Astrocyte (in vitro differentiated cells and primary cell): ENCODE results near the gene EFNB3. TPM values are rescaled to one million over a fixed set of nuclear protein-coding genes. Genes with fewer than 3 reads are reported as not detected.

Experiments used
- total RNA-seq: library from RNA; stranded (reverse); gene quantifications from 2 replicates; pipeline ENCODE4 v1.2.1, GENCODE V29; 2021

Gene EFNB3
- total RNA-seq, 1 donor from 2014 or later, result 7.0 TPM

Other genes starting within 250 kb of the EFNB3 start
- gene ZBTB4, start 225.6 kb upstream of the EFNB3 start, total RNA-seq, result 31.0 and 31.2 TPM in 2 replicates
- not detected in 2 replicates for gene SLC35G6, start 223.8 kb upstream of the EFNB3 start, total RNA-seq
- gene POLR2A, start 220.8 kb upstream of the EFNB3 start, total RNA-seq, result 143 and 151 TPM in 2 replicates
- 2.4 and 3.4 TPM in 2 replicates for gene TNFSF12, start 156.1 kb upstream of the EFNB3 start, total RNA-seq
- 0.43 and 0.93 TPM in 2 replicates for gene TNFSF13, start 146.5 kb upstream of the EFNB3 start, total RNA-seq
- 51.4 and 58.7 TPM in 2 replicates for gene SENP3, start 143.3 kb upstream of the EFNB3 start, total RNA-seq
- 4.4 and 6.2 TPM in 2 replicates for gene CD68, start 125.6 kb upstream of the EFNB3 start, total RNA-seq
- 44.6 and 51.2 TPM in 2 replicates for gene MPDU1, start 121.3 kb upstream of the EFNB3 start, total RNA-seq
- 1.7 and 4.0 TPM in 2 replicates for gene SOX15, start 115.1 kb upstream of the EFNB3 start, total RNA-seq
- 54.3 and 60.2 TPM in 2 replicates for gene FXR2, start 90.3 kb upstream of the EFNB3 start, total RNA-seq
- 47.2 and 49.8 TPM in 2 replicates for gene SAT2, start 77.4 kb upstream of the EFNB3 start, total RNA-seq
- 0.79 and 1.4 TPM in 2 replicates for gene SHBG, start 75.1 kb upstream of the EFNB3 start, total RNA-seq
- gene ATP1B2, start 54.3 kb upstream of the EFNB3 start, total RNA-seq, result 0.65 and 0.89 TPM in 2 replicates
- gene TP53, start 17.7 kb upstream of the EFNB3 start, total RNA-seq, result 94.4 and 100 TPM in 2 replicates
- gene WRAP53, start 16.7 kb upstream of the EFNB3 start, total RNA-seq, result 14.2 and 15.1 TPM in 2 replicates
- 0.11 and 0.34 TPM in 2 replicates for gene DNAH2, start 12.5 kb downstream of the EFNB3 start, total RNA-seq
- 50.4 and 54.1 TPM in 2 replicates for gene KDM6B, start 129.0 kb downstream of the EFNB3 start, total RNA-seq
- 25.3 and 33.7 TPM in 2 replicates for gene TMEM88, start 149.9 kb downstream of the EFNB3 start, total RNA-seq
- 56.2 and 60.2 TPM in 2 replicates for gene NAA38, start 152.4 kb downstream of the EFNB3 start, total RNA-seq
- gene CYB5D1, start 152.8 kb downstream of the EFNB3 start, total RNA-seq, result 19.5 and 21.1 TPM in 2 replicates
- 109 and 111 TPM in 2 replicates for gene CHD3, start 183.6 kb downstream of the EFNB3 start, total RNA-seq
- 0.54 and 1.1 TPM in 2 replicates for gene RNF227, start 211.1 kb downstream of the EFNB3 start, total RNA-seq
- gene KCNAB3, start 224.7 kb downstream of the EFNB3 start, total RNA-seq, result 1.0 and 1.4 TPM in 2 replicates
- gene TRAPPC1, start 226.7 kb downstream of the EFNB3 start, total RNA-seq, result 184 and 188 TPM in 2 replicates
- 22.3 and 25.3 TPM in 2 replicates for gene CNTROB, start 227.0 kb downstream of the EFNB3 start, total RNA-seq